Measurements from ENCODE around the gene ENTPD6. TPM values are rescaled to one million over a fixed set of nuclear protein-coding genes. Genes with fewer than 3 reads are reported as not detected.
A peak's percentile ranks its signal among the peaks of the same experiment; 100 is the strongest.

Gene ENTPD6
- total RNA-seq, 2 experiments from 2014 or later = 47.7 to 48.2 TPM

- Mint-ChIP-seq H3K9me3 (no peaks in the 10 kb centered on the region), H3K4me3 (no peak overlapping the region), H3K4me1 (peaks cover under 1% of the 10 kb centered on the region), H3K27ac (no peak overlapping the region), H3K36me3 (ENCODE audit: low read depth) (peaks cover 4% of the 10 kb centered on the region), H3K27me3 (no peaks in the 10 kb centered on the region)
- CTCF ChIA-PET = no interaction called here
- peak; percentile 3 for DNase-seq
- POLR2A ChIA-PET = no interaction called here
Observed at GRCh38 chr20:25206063-25206403, 10.5 kb downstream of the ENTPD6 start.

DNA sequence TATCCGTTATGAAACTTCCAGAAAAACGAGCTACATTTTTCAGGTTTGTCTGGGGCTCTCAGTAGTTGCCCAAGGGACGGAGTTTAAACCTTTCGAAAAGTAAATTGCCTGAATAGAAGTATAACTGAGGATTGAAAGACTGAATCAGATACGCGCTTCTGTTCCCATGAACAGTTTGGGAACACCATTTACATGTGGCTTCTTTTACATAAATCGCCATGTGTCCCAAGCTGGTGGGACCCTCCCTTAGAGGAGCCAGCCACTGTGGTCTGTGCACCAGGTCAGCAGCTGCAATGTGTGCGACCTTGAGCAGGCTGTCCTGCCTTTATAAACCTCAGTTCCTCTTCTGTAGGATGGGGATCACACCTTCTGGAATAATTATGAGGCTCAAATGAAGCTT is 11.0 kb downstream of the ENTPD6 start:
- no peak overlapping the region for H3K4me3 Mint-ChIP-seq
- POLR2A ChIA-PET = no interaction called here
- H3K4me1 Mint-ChIP-seq = no peaks in the 10 kb centered on the region
- H3K36me3 Mint-ChIP-seq (ENCODE audit: low read depth) = peaks cover 7% of the 10 kb centered on the region
- no peak for DNase-seq
- H3K27me3 Mint-ChIP-seq = no peaks in the 10 kb centered on the region
- no peaks in the 10 kb centered on the region for H3K9me3 Mint-ChIP-seq
- H3K27ac Mint-ChIP-seq = no peak overlapping the region
- CTCF ChIA-PET = no interaction called here

GRCh38 chr20:25207149-25207959 is 11.8 kb downstream of the ENTPD6 start:
- ChIA-PET POLR2A (no interaction called here), CTCF (no interaction called here)
- Mint-ChIP-seq H3K27me3 (no peaks in the 10 kb centered on the region), H3K4me3 (no peak overlapping the region), H3K9me3 (no peaks in the 10 kb centered on the region), H3K36me3 (ENCODE audit: low read depth) (peaks cover 15% of the 10 kb centered on the region), H3K4me1 (no peaks in the 10 kb centered on the region), H3K27ac (no peak overlapping the region)
- DNase-seq = peak; percentile 5

DNA sequence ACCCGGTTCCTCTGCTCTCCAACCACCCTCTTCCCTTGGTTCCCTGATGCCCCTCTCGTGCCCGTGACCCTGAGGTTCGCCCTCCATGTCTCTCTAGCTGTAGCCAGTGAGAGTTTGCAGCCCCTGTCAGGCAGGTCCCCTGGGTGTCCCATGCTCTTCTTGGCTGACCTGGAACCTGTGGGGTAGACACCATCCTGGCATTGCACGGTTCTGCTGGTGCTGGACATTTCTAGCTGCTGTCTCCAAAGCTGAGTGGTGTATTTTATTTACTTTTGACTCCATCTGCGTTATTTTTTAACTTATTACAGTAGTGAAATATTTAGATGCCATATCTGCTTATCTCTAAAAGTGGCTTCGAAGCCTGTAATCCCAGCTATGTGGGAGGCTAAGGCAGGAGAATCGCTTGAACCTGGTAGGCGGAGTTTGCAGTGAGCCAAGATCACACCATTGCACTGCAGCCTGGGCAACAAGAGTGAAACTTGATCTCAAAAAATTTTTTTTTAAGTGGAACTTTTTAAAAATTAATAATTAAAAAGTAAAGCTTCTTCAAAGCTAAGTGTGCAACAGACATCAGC is 12.5 kb downstream of the ENTPD6 start:
- Mint-ChIP-seq H3K36me3 (ENCODE audit: low read depth) (peaks cover 14% of the 10 kb centered on the region), H3K4me1 (no peaks in the 10 kb centered on the region), H3K27me3 (no peaks in the 10 kb centered on the region), H3K9me3 (no peaks in the 10 kb centered on the region), H3K27ac (no peak overlapping the region), H3K4me3 (no peak overlapping the region)
- DNase-seq = peak; percentile 12
- POLR2A ChIA-PET = no interaction called here
- CTCF ChIA-PET = no interaction called here

DNA sequence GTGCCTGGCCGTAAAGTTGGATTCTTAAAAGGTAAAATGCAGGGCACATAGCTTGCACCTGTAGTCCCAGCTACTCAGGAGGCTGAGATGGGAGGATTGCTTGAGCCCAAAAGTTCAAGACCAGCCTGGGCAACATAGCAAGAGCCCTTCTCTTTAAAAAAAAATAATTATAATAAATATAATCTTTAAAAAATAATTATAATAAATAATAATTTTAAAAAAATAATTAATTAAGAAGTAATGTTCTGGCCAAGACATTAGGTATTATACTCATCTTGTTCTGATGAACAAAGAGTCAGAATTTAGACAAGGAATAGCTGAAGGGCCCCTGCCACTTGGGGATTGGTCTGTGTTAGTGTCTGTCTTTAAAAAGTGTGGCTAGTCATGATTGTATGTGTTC is 13.9 kb downstream of the ENTPD6 start:
- Mint-ChIP-seq H3K4me1 (no peaks in the 10 kb centered on the region), H3K27me3 (no peaks in the 10 kb centered on the region), H3K9me3 (no peaks in the 10 kb centered on the region), H3K4me3 (no peak overlapping the region), H3K27ac (no peak overlapping the region), H3K36me3 (ENCODE audit: low read depth) (peaks cover 11% of the 10 kb centered on the region)
- CTCF ChIA-PET = no interaction called here
- POLR2A ChIA-PET = no interaction called here
- no peak for DNase-seq

DNA sequence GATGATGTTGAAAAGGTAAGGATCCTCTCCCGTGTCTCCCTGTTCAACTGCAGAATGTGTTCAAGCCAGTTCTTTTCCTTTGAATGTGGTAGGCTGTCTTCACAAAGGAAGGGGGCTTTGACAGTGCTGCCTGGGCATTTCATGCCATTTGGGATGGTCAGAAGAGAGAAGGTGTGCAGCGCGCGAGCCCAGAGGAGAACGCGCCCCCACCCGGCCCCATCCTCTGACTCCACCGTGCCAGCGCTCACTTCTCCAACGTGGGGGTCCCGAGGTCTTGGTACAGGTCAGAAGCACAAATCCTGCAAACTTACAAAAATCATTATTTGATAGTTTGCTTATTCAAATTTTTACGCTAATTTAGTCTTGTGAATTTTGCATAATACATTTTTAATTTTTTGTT is 14.4 kb downstream of the ENTPD6 start:
- no peak for DNase-seq
- Mint-ChIP-seq H3K4me1 (no peaks in the 10 kb centered on the region), H3K4me3 (no peak overlapping the region), H3K9me3 (no peaks in the 10 kb centered on the region), H3K36me3 (ENCODE audit: low read depth) (peaks cover 11% of the 10 kb centered on the region), H3K27me3 (no peaks in the 10 kb centered on the region), H3K27ac (no peak overlapping the region)
- CTCF ChIA-PET = interaction anchor here (1.6 kb wide), 1 partner anchor 119 kb away, joined by 4 read pairs; no protein-coding TSS in a partner anchor
- POLR2A ChIA-PET = no interaction called here

DNA sequence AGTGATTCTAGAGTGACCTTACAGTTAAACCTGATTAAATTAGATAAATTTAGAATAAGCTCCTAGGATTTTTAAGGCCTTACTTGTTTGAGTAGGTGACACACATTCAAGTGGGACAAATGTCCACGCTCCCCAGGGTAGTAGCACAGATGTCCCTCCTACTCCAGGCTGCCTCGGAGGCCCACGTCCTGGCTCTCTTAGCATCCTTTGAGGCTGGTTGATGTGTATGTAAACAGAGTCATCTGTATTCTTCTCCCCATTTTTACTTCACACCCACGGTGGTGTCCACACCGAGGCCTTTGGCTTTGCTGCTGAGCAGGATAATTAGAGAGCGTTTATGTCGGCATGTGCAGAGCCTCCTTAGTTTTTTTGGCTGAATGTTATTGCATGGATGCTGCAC is 15.8 kb downstream of the ENTPD6 start:
- Mint-ChIP-seq H3K4me1 (no peaks in the 10 kb centered on the region), H3K4me3 (no peak overlapping the region), H3K36me3 (ENCODE audit: low read depth) (peaks cover 11% of the 10 kb centered on the region), H3K27ac (no peak overlapping the region), H3K9me3 (no peaks in the 10 kb centered on the region), H3K27me3 (no peaks in the 10 kb centered on the region)
- DNase-seq = no peak
- ChIA-PET CTCF (interaction anchor here (1.6 kb wide), 1 partner anchor 120 kb away, joined by 4 read pairs; no protein-coding TSS in a partner anchor), POLR2A (no interaction called here)

DNA sequence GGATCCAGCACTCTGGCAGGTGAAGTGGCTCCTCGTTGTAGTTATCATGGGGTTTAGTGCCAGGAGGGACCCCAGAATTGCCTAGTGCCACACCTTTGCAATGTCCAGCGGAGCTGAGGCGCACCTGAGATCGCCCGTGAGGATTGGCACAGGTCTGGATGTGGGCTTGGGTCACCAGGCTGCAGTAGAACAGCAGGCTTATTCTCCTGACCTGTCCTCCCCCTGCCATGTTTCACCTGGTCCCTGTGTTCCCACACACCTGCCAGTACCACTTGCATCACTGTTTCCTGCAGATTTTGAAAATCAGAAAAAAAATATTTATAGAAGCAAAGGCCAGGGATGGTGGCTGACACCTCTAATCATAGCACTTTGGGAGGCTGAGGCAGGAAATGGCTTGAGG is 16.7 kb downstream of the ENTPD6 start:
- H3K9me3 Mint-ChIP-seq = no peaks in the 10 kb centered on the region
- DNase-seq = no peak
- no peak overlapping the region for H3K4me3 Mint-ChIP-seq
- POLR2A ChIA-PET = no interaction called here
- CTCF ChIA-PET = no interaction called here
- H3K36me3 Mint-ChIP-seq (ENCODE audit: low read depth) = peaks cover 12% of the 10 kb centered on the region
- no peaks in the 10 kb centered on the region for H3K27me3 Mint-ChIP-seq
- H3K27ac Mint-ChIP-seq = no peak overlapping the region
- H3K4me1 Mint-ChIP-seq = no peaks in the 10 kb centered on the region

DNA sequence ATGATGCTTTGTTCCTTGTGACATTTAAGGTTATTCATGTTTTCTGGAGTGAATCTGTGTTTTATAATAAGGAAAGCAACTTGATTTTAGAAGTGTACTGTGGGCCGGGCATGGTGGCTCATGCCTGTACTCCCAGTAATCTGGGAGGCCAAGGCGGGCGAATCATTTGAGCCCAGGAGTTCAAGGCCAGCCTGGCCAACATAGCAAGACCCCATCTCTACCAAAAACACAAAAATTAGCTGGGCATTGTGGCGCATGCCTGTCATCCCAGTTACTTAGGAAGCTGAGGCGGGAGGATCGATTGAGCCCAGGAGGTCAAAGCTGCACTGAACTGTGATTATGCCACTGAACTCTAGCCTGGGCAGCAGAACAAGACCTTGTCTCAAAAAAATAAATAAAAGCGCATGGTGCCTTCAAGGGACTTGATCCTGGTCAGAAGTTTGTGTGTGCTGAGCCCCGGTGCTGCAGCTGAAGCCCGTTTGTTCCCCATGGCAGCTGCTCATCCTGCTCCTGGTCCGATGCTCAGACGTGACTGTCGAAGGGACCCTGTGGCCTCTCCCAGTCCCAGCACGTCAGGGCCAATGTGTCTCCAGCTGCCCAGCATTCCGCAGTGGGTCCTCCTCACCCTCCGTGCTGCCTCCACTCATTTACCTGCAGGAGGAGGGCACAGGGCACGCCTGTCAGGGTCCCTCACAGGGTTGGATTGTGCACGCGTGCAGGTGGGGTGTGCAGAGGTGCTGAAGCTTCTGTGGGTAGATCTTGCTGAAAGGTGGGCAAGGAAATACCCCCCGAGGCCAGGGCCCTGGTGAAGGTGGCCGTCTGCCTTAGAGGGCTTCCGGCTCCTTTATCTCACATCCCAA is 18.3 kb downstream of the ENTPD6 start:
- H3K27me3 Mint-ChIP-seq = no peaks in the 10 kb centered on the region
- H3K4me3 Mint-ChIP-seq = no peak overlapping the region
- no peak overlapping the region for H3K27ac Mint-ChIP-seq
- no peak for DNase-seq
- H3K9me3 Mint-ChIP-seq = no peaks in the 10 kb centered on the region
- POLR2A ChIA-PET = no interaction called here
- peaks cover 14% of the 10 kb centered on the region for H3K36me3 Mint-ChIP-seq (ENCODE audit: low read depth)
- CTCF ChIA-PET = interaction anchor here (0.6 kb wide), 1 partner anchor 210 kb away, joined by 4 read pairs; no protein-coding TSS in a partner anchor
- H3K4me1 Mint-ChIP-seq = no peaks in the 10 kb centered on the region

GRCh38 chr20:25214426-25214790 is 18.9 kb downstream of the ENTPD6 start:
- Mint-ChIP-seq H3K4me1 (no peaks in the 10 kb centered on the region), H3K9me3 (no peaks in the 10 kb centered on the region), H3K36me3 (ENCODE audit: low read depth) (peaks cover 14% of the 10 kb centered on the region), H3K4me3 (no peak overlapping the region), H3K27me3 (no peaks in the 10 kb centered on the region), H3K27ac (no peak overlapping the region)
- CTCF ChIA-PET = no interaction called here
- DNase-seq = no peak
- POLR2A ChIA-PET = no interaction called here

GRCh38 chr20:25214819-25215218 is 19.3 kb downstream of the ENTPD6 start:
- ChIA-PET POLR2A (no interaction called here), CTCF (no interaction called here)
- Mint-ChIP-seq H3K27me3 (no peaks in the 10 kb centered on the region), H3K27ac (no peak overlapping the region), H3K4me3 (no peak overlapping the region), H3K9me3 (no peaks in the 10 kb centered on the region), H3K4me1 (no peaks in the 10 kb centered on the region), H3K36me3 (ENCODE audit: low read depth) (peaks cover 14% of the 10 kb centered on the region)
- DNase-seq = no peak

DNA sequence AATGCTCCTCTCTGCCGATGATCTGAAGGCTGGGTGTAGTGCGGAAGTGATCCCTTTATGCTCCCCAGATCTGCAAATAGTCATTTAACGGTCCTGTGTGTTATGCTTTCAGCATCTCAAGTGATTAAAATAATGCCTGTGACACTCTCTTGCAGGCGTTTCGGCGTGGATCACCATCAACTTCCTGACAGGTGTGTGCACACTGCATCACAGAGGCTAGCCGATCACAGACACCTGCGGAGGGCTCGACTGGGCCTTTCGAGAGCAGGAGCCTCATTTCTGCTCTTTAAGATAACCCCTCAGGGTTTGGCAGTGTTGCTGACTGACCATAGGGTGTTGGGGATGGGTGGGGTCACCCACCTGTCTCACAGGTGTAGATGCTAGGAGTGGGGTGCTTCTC is 20.0 kb downstream of the ENTPD6 start:
- Mint-ChIP-seq H3K27me3 (no peaks in the 10 kb centered on the region), H3K27ac (no peak overlapping the region), H3K36me3 (ENCODE audit: low read depth) (peaks cover 14% of the 10 kb centered on the region), H3K4me1 (no peaks in the 10 kb centered on the region), H3K9me3 (no peaks in the 10 kb centered on the region), H3K4me3 (no peak overlapping the region)
- POLR2A ChIA-PET = no interaction called here
- DNase-seq = no peak
- CTCF ChIA-PET = no interaction called here

DNA sequence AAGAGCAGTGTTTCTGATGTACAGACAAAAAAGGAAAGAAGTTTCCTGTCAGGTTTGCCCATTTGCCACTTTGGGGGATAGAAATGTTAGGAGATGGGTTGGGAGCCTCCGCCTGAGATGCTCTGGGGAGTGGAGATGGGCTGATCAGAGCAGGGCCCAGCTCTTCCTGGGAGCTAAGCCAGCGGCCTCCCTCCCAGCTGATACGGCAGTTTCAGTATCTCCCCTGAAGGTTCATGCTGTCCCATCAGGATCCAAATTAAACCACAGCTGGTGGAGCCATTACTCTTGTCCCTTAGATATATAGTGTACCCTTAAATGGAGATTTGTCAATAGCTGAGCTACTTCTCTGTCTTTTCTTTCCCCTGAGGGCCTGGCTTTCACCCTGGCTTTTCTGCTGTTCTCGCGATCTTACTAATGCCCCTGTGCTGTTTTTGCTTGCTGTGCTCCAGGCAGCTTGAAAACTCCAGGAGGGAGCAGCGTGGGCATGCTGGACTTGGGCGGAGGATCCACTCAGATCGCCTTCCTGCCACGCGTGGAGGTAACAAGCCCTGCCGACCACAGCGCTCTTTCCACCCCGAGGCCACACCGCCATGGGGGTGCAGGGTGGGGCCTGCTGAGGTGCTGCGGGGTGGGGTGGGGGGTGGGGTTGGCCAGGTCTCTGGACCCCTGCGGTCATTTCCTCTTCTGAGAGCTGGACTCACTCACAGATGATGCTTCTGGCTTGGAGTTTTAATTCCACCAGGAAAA is 20.9 kb downstream of the ENTPD6 start:
- Mint-ChIP-seq H3K36me3 (ENCODE audit: low read depth) (peaks cover 12% of the 10 kb centered on the region), H3K27ac (no peak overlapping the region), H3K4me3 (no peak overlapping the region), H3K4me1 (no peaks in the 10 kb centered on the region), H3K9me3 (no peaks in the 10 kb centered on the region), H3K27me3 (no peaks in the 10 kb centered on the region)
- ChIA-PET CTCF (no interaction called here), POLR2A (no interaction called here)
- no peak for DNase-seq
